PFSK-1 (cell line): ENCODE data around the gene GOLGA6L7.

Experiments
- FOXP2 ChIP-seq: optimal IDR thresholded peaks from 2 replicates; pipeline ENCODE3; 2011; ENCODE audit warnings: borderline replicate concordance, control low read depth, inconsistent platforms; ENCODE audit not compliant: insufficient read depth; ENCODE audit errors: extremely low read length, extremely low read depth
- POLR2AphosphoS5 ChIP-seq: IDR thresholded peaks from 2 replicates; pipeline ENCODE4 v1.6.1; 2012; ENCODE audit warnings: low read depth, mild to moderate bottlenecking, control low read depth, low read length, moderate library complexity
- SIN3A ChIP-seq: IDR thresholded peaks from 2 replicates; pipeline ENCODE4 v1.6.1; 2012; ENCODE audit warnings: mild to moderate bottlenecking, low read length, moderate library complexity, borderline replicate concordance; ENCODE audit not compliant: insufficient read depth
- TAF1 ChIP-seq: IDR thresholded peaks from 2 replicates; pipeline ENCODE4 v1.6.1; 2012; ENCODE audit warnings: low read length, control low read depth, borderline replicate concordance; ENCODE audit not compliant: insufficient read depth

DNA sequence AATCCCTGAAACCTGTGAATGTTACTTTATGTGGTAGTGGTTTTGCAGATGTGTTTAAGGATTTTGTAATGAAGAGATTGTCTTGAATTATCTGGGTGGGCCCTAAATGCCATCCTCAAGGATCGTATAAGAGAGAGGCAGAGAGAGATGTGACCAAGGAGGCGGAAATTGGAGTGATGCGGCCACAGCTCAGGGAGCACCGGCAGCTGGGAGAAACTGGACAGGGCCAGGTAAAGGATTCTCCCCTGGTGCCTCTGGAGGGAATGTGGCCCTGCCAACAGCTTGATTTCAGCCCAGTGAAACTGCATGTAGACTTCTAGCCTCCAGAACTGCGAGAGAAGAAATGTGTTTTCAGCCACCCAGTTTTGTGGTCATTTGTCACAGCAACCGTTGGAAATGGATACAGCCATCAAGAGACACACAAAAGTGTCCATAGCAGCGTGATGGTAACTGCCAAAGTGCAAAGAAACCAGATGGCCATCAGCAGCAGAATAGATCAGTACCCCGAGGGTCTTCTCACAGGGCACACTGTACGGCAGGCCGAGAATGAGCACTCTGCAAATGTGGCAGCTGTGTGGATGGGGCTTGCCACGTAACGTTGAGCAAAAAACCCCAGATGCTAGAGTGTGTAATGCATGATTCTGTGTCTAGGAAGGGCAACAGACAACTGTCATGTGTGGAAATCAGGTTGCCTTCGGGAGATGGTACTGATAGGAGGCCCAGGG, 49.6 kb upstream of the GOLGA6L7 start:
- TF ChIP-seq FOXP2 (no peak), SIN3A (no peak), POLR2AphosphoS5 (no peak), TAF1 (no peak)
